Caki2 (cell line): ENCODE data around the gene FOXO4. TPM values are rescaled to one million over a fixed set of nuclear protein-coding genes. Genes with fewer than 3 reads are reported as not detected.
"Not testable (repeated sequence)": the region's sequence is repeated elsewhere in the genome, so short reads cannot be mapped to it uniquely, and the experiment has no call there.

Source experiments
- DNase-seq: peaks from one replicate; pipeline ENCODE4 v3.0.0-alpha.2; 2015; ENCODE audit warnings: low read depth
- in situ Hi-C: cut with HindIII; loops from 2 replicates; pipeline ENCODE4 v1.10.0; 2016; ENCODE audit warnings: low sequenced_read_pairs, low pct_unique_long_range_greater_than_20kb, mixed read lengths
- total RNA-seq: library from RNA; depleted of rRNA; stranded (reverse); fragments of >200 nt; shearing (Covaris generic); gene quantifications from 2 replicates; pipeline ENCODE4 v1.2.3, GENCODE V29; 2014; ENCODE audit warnings: low replicate concordance; rRNA removed

The FOXO4 gene, protein sequence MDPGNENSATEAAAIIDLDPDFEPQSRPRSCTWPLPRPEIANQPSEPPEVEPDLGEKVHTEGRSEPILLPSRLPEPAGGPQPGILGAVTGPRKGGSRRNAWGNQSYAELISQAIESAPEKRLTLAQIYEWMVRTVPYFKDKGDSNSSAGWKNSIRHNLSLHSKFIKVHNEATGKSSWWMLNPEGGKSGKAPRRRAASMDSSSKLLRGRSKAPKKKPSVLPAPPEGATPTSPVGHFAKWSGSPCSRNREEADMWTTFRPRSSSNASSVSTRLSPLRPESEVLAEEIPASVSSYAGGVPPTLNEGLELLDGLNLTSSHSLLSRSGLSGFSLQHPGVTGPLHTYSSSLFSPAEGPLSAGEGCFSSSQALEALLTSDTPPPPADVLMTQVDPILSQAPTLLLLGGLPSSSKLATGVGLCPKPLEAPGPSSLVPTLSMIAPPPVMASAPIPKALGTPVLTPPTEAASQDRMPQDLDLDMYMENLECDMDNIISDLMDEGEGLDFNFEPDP
- 0.41 and 1.3 TPM in 2 replicates for total RNA-seq

DNA sequence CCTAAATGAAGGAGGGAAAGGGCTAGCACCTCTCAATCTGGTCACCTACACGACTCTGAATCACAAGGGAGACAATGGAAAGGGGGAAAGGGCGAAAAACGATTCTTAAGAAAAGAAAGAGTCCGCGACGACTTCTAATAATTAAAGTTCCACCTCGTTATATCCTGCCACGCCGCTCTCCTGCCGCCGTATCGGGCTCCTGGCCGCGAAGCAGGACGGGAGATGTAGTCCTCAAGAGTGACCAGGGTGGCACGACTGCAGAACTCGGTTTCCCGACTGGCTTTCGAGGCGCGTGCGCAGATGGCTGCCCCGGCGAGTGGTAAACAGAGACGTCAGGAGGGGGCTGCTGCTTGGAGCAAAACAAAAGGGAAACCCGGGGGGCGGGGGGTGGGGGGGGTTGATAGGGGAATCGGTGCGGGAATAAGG, at the start of gene FOXO4:
FOXO4 (plus strand) TSS at position 297 of the 426 bp plus-strand sequence. CDS start 678 bp downstream, outside the sequence.
- in situ Hi-C loops = no loop called here
- DNase-seq = peak; percentile 50

DNA sequence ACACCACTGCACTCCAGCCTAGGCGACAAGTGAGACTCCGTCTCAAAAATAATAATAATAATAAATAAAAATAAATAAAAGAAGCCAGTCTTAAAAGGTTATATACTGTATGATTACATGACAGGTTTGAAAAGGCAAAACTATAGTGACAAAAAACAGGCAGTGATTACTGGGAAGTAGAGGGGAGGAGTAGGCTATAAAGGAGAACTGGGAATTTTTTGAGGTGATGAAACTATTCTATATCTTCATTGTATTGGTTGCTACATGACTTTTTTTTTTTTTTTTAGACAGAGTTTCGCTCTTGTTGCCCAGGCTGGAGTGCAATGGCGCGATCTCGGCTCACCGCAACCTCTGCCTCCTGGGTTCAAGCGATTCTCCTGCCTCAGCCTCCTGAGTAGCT, 47.8 kb upstream of the FOXO4 start:
- DNase-seq, in situ Hi-C loops: not testable (repeated sequence)

DNA sequence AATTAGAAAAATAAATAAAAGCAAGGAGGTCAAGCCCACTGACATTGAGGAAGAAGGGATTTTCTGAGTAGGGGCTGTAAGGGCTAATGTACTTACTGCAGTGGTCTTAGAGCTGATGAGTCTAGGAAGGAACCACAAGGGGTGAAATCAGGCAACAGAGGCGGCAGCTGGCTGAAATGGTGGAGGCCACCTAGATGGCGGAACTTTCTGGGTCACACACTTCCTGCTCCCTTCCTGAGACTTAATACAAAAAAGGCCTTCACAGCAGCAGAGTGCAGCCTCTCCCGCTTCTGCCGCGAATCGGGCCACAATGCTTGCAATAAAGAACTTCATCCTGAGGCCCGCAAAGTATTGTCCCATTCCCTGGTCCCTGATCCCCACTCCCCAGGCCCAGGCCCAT, 42.9 kb upstream of the FOXO4 start:
- no peak for DNase-seq
- in situ Hi-C loops = no loop called here

DNA sequence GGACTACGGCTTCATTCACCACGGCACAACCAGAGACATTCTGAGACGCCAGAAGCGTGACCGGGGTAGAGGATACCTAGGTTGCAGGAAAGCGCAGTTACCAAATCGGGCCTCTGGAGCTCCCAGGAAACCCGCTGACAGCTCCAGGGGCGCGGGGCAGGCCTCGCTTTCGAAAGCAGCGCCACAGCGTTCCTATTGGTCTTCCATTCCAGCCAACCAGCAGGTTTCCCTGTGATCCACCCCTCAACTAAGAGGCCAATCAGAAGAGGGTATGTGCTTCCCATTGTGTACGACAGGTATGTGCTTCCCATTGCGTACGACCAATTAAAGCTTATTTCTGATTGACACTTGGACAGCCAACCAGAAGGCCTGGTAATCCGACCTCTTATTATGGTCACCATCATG, 42.4 kb upstream of the FOXO4 start:
- in situ Hi-C loops = no loop called here
- no peak for DNase-seq

DNA sequence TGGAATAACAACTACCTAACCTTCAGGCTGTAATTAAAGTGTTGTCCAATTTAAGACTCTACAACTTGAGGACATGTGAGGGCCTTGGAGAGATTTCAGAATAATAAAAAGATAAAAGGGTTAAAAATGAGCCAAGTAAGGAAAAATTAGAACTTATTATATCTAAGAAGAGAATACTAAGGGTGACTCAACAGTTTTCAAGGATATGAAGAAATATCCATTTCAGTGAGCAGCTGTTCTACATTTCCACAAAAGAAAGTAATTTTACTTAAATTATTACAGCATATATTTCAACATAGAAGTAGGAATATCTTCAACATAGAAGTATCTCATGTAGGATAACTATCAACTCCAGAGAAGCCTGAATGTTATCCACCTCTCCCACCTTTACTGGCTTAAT, 38.8 kb upstream of the FOXO4 start:
- in situ Hi-C loops = no loop called here
- DNase-seq = no peak

DNA sequence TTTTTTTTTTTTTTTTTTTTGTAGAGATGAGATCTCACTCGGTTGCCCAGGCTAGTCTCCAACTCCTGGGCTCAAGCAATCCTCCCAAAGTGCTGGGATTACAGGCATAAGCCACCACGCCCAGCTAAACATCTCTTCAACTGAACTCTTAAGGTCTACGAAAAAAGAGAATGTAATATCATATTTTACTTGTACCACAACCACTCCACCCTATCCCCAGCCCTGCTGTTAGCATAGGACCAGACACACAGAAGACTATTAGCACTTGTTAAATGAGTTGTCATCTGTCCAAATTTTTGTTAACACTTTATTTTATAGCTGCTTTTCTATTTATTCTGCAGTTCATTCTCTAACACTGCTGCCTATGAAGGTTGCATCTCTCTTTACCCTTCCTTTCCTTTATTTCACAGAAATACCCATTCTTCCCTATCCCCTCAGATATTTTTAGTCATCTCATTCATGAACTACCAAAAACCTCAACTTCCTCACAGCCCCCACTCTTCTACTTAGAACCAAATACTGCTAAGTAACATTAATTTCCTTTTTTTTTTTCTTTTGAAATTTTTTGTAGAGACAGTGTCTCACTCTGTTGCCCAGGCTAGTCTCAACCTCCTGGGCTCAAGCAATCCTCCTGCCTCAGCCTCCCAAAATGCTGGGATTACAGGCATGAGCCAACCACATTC, 37.7 kb upstream of the FOXO4 start:
- in situ Hi-C loops = no loop called here
- DNase-seq = no peak

DNA sequence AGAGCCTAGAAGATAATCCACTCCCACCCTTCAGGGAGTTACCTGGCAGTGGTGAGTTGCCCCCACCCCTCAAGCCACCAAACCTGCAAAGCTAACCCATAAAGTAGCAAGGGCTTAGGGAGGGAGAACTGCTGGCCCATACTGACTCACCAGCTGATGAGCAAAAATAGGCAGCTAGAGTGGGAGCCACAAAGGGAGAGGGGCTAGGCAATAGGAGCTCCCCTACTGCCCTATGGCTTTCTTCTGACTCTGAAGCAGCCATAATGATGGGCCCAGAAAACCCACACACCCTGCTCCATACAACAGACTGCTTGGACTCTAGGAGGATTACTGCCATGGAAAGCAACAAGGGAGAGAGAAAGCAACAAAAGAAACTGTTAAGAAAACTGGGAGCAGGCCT, 35.5 kb upstream of the FOXO4 start:
- in situ Hi-C loops = no loop called here
- no peak for DNase-seq

DNA sequence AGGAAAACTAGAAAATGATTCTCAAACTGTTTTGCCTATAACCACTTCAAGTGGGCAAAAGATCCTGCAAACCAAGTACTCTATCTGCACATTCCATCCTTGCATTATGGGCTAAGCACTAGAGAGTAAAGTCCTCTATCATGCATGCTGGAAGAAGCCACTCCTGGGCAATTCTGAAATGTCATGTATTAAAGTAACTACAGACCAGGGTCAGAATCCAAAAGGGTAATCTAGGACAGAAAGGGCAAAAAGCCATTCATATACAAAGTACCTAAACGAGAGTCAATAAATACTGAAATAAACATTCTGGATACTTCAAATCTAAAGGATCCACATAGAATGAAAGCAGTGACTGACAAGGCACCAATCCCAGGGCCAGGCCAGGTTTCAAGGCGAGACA, 28.6 kb upstream of the FOXO4 start:
- in situ Hi-C loops = no loop called here
- no peak for DNase-seq

DNA sequence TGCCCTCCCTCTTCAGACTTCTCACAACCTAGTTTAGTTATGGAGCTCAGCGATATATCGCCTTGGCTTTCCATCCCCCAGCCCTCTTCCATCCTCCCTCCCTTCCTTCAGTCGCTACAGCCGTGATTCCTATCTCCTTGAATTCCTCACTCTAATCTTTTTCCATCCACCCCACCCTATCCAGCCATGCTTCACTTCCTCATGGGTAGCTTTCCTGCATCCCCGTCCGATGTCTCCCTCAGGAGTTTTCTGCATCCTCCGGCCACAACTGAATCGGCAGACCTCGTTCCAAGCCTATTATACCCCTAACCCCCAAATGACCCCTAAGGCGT, 28.0 kb upstream of the FOXO4 start:
- in situ Hi-C loops = no loop called here
- DNase-seq = no peak

DNA sequence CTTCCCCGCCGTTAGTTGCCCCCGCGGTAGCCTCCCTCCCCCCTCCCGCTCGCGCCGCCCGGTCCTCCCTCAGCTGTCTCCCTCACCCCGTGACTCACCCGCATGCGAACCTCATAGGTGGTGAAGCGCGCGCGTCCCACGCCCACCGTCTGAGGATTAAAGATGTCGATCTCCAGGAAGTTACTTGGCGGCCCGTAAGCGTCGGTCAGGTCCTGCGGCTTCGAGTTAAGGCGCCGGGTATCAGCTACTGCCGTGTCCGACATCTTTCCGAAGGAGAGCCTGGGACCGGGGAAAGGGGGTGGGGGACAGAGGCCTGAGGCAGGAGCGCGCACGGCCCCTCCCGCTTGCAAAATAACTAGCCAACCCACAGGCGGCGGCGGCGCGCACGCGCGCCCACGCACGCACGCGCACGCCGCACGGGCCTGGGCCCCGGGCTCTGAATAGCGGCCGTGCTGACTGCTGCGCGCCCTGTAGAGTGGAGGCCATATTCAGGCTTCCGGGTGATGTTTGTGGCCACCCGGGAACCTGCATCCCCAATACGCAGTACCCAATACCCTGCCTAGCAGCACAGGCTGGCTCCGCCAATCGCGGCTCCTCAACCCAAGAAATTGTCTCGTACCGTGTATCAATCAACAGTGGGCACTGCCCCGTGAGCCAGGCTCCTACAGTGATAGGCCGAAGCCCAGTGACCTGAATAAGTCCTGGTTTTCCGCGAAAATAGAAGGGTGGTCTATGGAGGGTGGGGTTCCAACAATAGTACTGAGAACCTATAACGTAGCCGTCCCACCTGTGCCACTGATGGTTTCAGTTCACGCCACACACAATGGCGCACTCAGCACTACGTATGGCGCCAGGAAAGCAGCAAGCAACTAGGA, 27.4 kb upstream of the FOXO4 start, which contains the start of gene SNX12:
SNX12 (minus strand) TSS at position 291 of the 875 bp plus-strand sequence; CDS start at position 263, 28 bp downstream.
- in situ Hi-C loops = no loop called here

DNA sequence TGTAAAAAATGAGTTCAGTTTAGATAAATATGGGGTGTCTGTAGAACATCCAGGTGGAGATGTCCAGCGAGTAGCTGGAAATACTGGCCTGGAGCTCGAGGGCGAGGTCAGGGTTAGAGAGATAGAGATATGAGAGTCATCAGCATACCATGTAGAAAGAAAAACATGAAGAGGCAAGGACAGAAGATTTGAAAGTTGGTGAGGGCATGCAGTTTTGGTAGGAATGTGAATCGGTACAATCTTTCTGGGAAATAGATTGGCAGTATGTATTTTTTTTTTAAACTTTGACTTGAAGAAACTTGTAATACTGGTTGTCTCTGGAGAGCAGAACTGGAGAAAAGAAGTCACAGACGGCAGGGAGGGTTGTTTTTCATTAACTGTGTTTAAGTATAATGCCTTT, 25.1 kb upstream of the FOXO4 start:
- in situ Hi-C loops = no loop called here
- DNase-seq = no peak

More for the DNA sequence above, 27.4 kb upstream of the FOXO4 start, which contains the start of gene SNX12:
- DNase-seq = peak; percentile 95

DNA sequence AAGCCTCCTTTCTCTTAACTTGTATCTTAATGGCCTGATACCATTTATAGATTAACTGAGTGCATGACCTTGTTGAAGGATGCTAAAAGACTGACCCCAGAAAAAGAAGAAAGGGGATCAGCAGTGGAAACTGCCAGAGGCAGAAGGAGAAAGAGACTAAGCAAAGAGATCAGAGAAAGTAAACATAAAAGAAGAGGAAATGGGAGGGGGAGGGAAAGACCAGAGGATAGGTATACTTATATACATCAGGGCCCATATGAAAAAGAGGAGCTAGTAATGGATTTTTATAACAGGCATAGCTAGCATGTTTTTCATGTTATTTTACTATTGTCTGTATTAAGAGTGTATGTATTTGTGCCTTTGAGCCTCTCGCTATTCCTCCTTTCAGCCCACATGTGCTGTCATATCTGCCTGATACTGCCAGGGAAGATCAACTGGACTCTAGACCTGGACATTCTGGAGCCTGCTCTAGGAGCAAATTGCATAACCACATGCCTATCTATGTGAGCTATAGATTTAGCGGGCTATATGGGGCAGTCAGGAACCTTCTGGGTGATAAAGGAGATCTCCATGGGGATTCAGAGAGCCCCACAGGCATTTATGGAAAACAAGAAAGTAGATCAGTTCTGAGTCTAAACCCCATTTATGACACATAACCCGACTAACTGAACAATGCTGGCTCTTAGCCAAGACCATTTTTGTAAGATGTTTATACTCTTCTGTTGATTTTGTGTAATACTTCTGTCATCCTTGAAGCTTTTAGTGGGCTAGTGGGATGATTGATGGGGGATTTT, 14.1 kb upstream of the FOXO4 start:
- no peak for DNase-seq
- in situ Hi-C loops = no loop called here

DNA sequence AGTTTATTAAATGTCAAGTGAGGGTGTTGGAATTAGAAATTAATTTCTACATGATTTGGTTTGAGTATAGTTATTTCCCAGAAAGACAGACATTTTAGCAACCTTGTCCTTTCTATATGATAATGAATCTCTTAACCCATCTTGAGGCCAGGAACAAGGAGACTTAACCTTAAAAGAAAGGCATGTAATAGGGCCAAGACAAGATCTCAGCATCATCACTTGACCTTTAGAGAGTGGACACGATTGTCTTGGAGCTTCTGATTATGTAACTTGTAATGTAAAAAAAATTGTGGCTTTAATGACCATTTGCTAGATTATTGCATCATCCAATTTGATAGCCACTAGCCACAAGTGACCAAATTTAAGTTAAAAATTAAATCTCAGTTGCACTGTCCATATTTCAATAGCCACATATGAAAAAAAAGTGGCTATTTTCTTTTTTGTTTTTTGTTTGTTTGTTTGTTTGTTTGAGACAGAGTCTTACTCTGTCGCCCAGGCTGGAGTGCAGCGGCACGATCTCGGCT, 13.5 kb upstream of the FOXO4 start:
- in situ Hi-C loops = no loop called here
- DNase-seq = no peak

DNA sequence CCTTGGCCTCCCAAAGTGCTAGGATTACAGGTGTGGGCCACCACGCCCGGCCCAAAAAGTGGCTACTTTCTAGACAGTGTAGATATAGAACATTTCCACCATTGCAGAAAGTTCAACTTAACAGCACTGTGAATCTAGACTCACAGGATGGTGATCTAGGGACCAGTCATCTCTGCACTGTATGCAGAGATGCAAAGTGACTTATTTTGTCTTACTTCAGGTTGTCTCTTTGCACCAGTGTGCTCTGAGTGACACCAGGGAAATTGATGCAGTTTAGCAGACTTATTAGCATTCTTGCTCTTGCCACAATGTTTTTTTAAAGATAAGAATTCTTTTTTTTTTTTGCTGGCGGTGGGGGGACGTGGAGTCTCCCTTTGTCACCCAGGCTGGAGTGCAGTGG, 12.8 kb upstream of the FOXO4 start:
- DNase-seq = no peak

DNA sequence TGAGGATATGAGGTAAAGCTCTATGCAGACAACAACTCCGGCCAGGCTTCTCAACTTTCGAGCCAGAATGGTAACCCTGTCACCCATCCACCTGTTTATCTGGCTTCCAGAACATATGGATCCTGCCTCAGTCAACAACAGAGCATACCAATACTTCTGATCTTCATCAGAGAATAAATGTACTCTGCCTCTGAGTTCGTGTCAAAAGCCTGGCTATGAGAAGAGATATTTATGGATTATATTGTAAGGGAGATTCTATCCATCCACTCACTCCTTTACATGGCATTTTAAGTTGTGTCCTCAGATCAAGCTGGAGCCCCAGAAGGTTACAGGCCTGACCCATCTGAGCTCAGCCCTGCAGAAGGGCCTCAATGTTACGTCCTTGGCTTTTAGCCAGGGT, 9.8 kb upstream of the FOXO4 start:
- in situ Hi-C loops = no loop called here
- no peak for DNase-seq

More for the DNA sequence above, 12.8 kb upstream of the FOXO4 start:
- in situ Hi-C loops = no loop called here

DNA sequence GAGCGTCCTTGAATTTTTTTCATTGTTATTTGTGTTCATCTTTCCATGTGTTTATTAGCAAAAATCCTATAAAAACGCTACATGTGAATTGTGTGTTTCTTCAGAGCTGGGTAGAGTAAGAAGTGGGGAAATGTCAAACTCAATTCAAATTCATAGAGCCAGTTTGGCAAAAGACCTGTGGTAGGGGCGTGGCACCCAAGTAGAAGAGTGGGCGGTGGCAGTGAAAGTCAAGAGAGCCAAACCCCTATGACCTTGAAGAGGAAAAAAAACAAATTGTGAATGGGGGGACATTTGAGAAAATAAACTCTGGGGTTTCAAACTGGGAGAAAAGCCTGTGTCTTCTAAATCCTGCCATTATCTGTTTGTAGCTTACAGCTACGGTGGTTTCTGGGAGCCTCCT, 4.4 kb upstream of the FOXO4 start:
- in situ Hi-C loops = no loop called here
- DNase-seq = no peak

DNA sequence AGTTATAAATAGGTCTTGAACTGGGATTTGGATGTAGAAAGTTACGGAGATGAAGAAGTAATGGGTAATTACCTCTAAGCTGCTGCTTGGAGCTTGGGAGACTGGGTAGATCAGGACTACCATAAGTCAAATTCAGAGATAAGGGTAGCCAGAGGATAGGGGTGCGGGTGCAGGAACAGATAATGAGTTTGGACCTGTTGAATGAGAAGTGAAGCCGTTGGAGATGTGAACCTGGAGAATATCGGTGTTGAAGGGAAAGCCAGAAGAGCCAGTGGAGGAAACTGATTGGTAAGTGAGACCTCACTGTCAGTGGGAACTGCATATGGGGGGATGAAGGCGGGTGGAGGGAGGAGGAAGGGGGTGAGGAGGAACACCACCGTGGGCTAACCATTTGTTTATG, 618 bp upstream of the FOXO4 start:
- in situ Hi-C loops = no loop called here
- DNase-seq = no peak
